Loucy (cell line): ENCODE measurements around the gene NOC3L.
A peak's percentile ranks its signal among the peaks of the same experiment; 100 is the strongest.

ENCODE experiments used
- H2AFZ ChIP-seq: fragments of 200-600 bp; sonication (generic); 2 replicates; pipeline ENCODE4 v1.6.0; 2016; ENCODE audit warnings: antibody characterized with exemption, mild to moderate bottlenecking, low read length, moderate library complexity
- H3F3A ChIP-seq: fragments of 200-600 bp; 2 replicates; pipeline ENCODE4 v1.6.0; 2016; ENCODE audit warnings: antibody characterized with exemption, low read depth, mild to moderate bottlenecking
- H3K27me3 ChIP-seq: fragments of 200-600 bp; sonication (generic); 2 replicates; pipeline ENCODE4 v1.6.1; 2014; ENCODE audit warnings: low read length, mild to moderate bottlenecking; ENCODE audit not compliant: insufficient read depth, poor library complexity, severe bottlenecking
- H3K36me3 ChIP-seq: fragments of 200-600 bp; sonication (generic); 2 replicates; pipeline ENCODE4 v1.6.1; 2016; ENCODE audit warnings: low read length; ENCODE audit not compliant: insufficient read depth
- H3K4me1 ChIP-seq: fragments of 200-600 bp; sonication (generic); 2 replicates; pipeline ENCODE4 v1.5.1; 2014; ENCODE audit warnings: low read length, mild to moderate bottlenecking; ENCODE audit not compliant: insufficient read depth, poor library complexity, severe bottlenecking
- H3K4me2 ChIP-seq: fragments of 200-600 bp; sonication (generic); 2 replicates; pipeline ENCODE4 v1.6.0; 2014; ENCODE audit warnings: antibody characterized with exemption, low read length, low read depth, mild to moderate bottlenecking; ENCODE audit not compliant: poor library complexity, severe bottlenecking
- H3K4me3 ChIP-seq: fragments of 200-600 bp; sonication (generic); 2 replicates; pipeline ENCODE4 v1.5.1; 2014; ENCODE audit warnings: low read length, mild to moderate bottlenecking, mixed read lengths; ENCODE audit not compliant: poor library complexity, severe bottlenecking
- H3K79me2 ChIP-seq: fragments of 200-600 bp; sonication (generic); 2 replicates; pipeline ENCODE4 v1.6.1; 2014; ENCODE audit warnings: low read length; ENCODE audit not compliant: insufficient read depth
- H3K9ac ChIP-seq: fragments of 200-600 bp; sonication (generic); 2 replicates; pipeline ENCODE4 v1.6.0; 2014; ENCODE audit warnings: mild to moderate bottlenecking, low read depth, low read length, moderate library complexity; ENCODE audit not compliant: poor library complexity, severe bottlenecking
- H3K9me2 ChIP-seq: fragments of 200-600 bp; sonication (generic); replicated peaks from 2 replicates; pipeline ENCODE4 v1.6.1; 2016; ENCODE audit warnings: low read depth, low read length, mixed read lengths
- H3K9me3 ChIP-seq: fragments of 200-600 bp; sonication (generic); 2 replicates; pipeline ENCODE4 v1.6.1; 2014; ENCODE audit warnings: mild to moderate bottlenecking, antibody characterized with exemption, low read length, low read depth; ENCODE audit not compliant: insufficient read depth
- H4K20me1 ChIP-seq: fragments of 200-600 bp; sonication (generic); 2 replicates; pipeline ENCODE4 v1.6.0; 2014; ENCODE audit warnings: antibody characterized with exemption, low read length, mild to moderate bottlenecking; ENCODE audit not compliant: insufficient read depth, poor library complexity, severe bottlenecking
- CTCF ChIP-seq: fragments of 200-600 bp; sonication (generic); conservative IDR thresholded peaks from 2 replicates; pipeline ENCODE4 v1.5.1; 2014; ENCODE audit warnings: mild to moderate bottlenecking, antibody characterized with exemption, low read length
- EZH2phosphoT487 ChIP-seq: fragments of 200-600 bp; IDR thresholded peaks from 2 replicates; pipeline ENCODE4 v1.6.1; 2018; ENCODE audit warnings: antibody characterized with exemption, mild to moderate bottlenecking, moderate library complexity, borderline replicate concordance

Gene NOC3L

GRCh38 chr10:94327649-94328048 lies 35.1 kb downstream of the NOC3L start:
- H3K9me2 ChIP-seq, result no peaks in the 10 kb centered on the region
- H4K20me1 ChIP-seq, result no peaks in the 10 kb centered on the region
- H3K27me3 ChIP-seq, result no peaks in the 10 kb centered on the region
- H3F3A ChIP-seq, result no peaks in the 10 kb centered on the region
- no peak overlapping the region for H3K4me3 ChIP-seq
- H3K4me1 ChIP-seq, result no peaks in the 10 kb centered on the region
- no peaks in the 10 kb centered on the region for H3K79me2 ChIP-seq
- no peaks in the 10 kb centered on the region for H3K9me3 ChIP-seq
- H3K4me2 ChIP-seq, result no peak overlapping the region
- H3K36me3 ChIP-seq, result peaks cover 25% of the 10 kb centered on the region; the same call in 1 of the 2 replicates
- no peak for TF ChIP-seq EZH2phosphoT487
- TF ChIP-seq CTCF, result no peak
- H2AFZ ChIP-seq, result no peak overlapping the region
- no peak overlapping the region for H3K9ac ChIP-seq

- Histone ChIP-seq H3K4me3 (no peak overlapping the region), H3F3A (no peaks in the 10 kb centered on the region), H3K79me2 (no peaks in the 10 kb centered on the region), H3K9me3 (no peaks in the 10 kb centered on the region), H2AFZ (no peak overlapping the region), H3K36me3 (no peaks in the 10 kb centered on the region), H4K20me1 (no peaks in the 10 kb centered on the region), H3K27me3 (no peaks in the 10 kb centered on the region), H3K9me2 (no peaks in the 10 kb centered on the region), H3K4me2 (no peak overlapping the region), H3K4me1 (no peaks in the 10 kb centered on the region), H3K9ac (no peak overlapping the region)
- TF ChIP-seq EZH2phosphoT487, result no peak
- no peak for TF ChIP-seq CTCF
These were observed 38.0 kb downstream of the NOC3L start for GRCh38 chr10:94324609-94325233.

DNA sequence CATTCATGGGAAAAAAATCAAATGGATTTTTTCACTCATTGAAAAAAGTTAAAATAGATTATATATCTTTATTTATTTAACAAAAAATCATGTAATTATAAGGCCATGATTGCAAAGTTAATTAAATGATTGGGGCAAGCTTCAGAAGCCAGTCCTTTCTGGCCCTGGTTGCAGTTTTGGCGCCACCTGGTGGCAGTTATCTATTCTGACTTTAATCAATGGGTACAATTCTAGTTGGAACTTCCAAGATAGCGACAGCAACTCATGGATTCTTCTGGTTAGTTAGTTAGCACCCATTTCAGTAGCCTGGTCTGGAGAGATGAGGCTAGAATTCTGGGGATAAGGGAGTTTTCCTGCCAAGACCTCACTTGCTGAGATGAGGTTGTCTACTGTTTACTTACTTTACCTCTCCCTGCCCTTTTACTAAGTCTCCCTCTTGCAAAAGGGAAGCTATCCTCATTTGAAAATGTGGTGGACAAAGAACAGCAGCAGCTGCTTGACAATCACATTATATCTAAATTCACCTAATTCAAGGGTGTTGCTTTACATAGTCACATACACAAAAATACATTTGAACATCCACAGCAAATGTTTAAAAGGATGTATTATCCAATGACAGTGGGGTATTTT lies 42.3 kb downstream of the NOC3L start:
- TF ChIP-seq EZH2phosphoT487 (no peak), CTCF (peak; percentile 85)
- H3K4me2 ChIP-seq, result no peak overlapping the region
- H3K4me1 ChIP-seq, result no peaks in the 10 kb centered on the region
- no peaks in the 10 kb centered on the region for H3K36me3 ChIP-seq
- no peaks in the 10 kb centered on the region for H3K9me2 ChIP-seq
- H3K9me3 ChIP-seq, result no peaks in the 10 kb centered on the region
- no peak overlapping the region for H2AFZ ChIP-seq
- H3K79me2 ChIP-seq, result no peaks in the 10 kb centered on the region
- H3K27me3 ChIP-seq, result no peaks in the 10 kb centered on the region
- H4K20me1 ChIP-seq, result no peaks in the 10 kb centered on the region
- H3K9ac ChIP-seq, result no peak overlapping the region
- no peaks in the 10 kb centered on the region for H3F3A ChIP-seq
- no peak overlapping the region for H3K4me3 ChIP-seq
